Coronary artery (tissue), 2 donors: ENCODE results near the gene PRMT1.

Source experiments
- DNase-seq: peaks from one replicate; pipeline ENCODE4 v3.0.0-alpha.2; 2017; ENCODE audit warnings: low spot score
- H3K27ac ChIP-seq, 2 donors: fragments of 200-600 bp; sonication (generic); one replicate each; pipeline ENCODE4 v1.5.1; 2016 to 2019
- H3K4me3 ChIP-seq: fragments of 200-600 bp; sonication (generic); 2 replicates; pipeline ENCODE4 v1.5.1; 2016; ENCODE audit warnings: mild to moderate bottlenecking, moderate library complexity
- CTCF ChIP-seq: fragments of 200-600 bp; sonication (generic); IDR thresholded peaks from one replicate; pipeline ENCODE4 v1.5.1; 2019; ENCODE audit warnings: antibody characterized with exemption

The PRMT1 gene

GRCh38 chr19:49657493-49658138 is 19.5 kb upstream of the PRMT1 start:
- TF ChIP-seq CTCF: no peak
- no peak for DNase-seq
- Histone ChIP-seq H3K27ac (no peak overlapping the region), H3K4me3 (no peak overlapping the region)

GRCh38 chr19:49658139-49658517 is 18.9 kb upstream of the PRMT1 start:
- no peak for TF ChIP-seq CTCF
- H3K27ac ChIP-seq: no peak overlapping the region
- no peak overlapping the region for H3K4me3 ChIP-seq
- DNase-seq: no peak

DNA sequence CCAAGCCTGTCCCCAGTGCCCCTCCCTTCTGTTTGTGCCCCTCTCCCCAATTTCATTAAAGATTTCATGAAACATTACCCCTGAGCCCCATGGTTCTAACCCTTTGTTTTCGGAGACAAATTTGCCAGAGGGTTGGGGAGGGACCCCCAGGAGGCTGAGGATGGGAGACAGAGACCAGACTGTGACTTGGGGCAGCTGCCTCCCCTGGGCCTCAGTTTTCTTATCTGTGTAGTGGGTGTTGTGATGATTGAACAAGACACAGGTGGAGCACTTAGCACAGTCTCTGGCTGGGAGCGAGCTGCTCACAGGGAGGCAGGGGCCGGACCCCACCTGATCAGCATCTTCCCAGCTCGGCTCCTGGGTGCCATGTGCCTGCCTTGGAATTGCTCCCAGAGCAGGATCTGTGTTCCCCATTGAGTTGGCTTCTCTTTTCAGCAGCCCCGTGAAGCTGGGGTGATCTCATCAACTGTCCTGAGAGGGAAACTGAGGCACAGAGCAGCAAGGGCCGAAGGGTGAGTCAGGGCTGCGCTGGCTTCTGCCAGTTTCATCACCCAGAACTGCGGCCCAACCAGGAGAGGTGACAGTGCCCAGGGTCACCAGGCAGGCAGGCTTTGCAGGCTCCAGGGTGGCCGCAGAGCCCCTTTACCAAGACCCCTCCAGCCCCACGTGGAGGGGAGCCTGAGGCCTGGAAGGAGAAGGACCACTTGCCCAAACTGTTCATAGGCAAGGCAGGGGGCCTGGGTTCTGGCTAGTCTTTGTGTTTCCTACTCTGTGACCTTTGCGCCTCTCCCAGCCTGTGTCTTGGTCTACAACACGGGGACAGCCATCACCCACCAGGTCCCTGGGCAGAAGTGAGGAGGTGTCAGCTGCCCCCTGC is 18.3 kb upstream of the PRMT1 start:
- Histone ChIP-seq H3K27ac (no peak overlapping the region), H3K4me3 (no peak overlapping the region)
- DNase-seq: no peak
- no peak for TF ChIP-seq CTCF

GRCh38 chr19:49660338-49660961 is 16.6 kb upstream of the PRMT1 start:
- no peak overlapping the region for H3K27ac ChIP-seq
- DNase-seq: no peak
- H3K4me3 ChIP-seq: no peak overlapping the region
- TF ChIP-seq CTCF: no peak

- DNase-seq: no peak
- no peak overlapping the region for H3K4me3 ChIP-seq
- H3K27ac ChIP-seq: no peak overlapping the region
- no peak for TF ChIP-seq CTCF
Observed at GRCh38 chr19:49662011-49662410, 15.1 kb upstream of the PRMT1 start.

GRCh38 chr19:49663224-49663623 is 13.8 kb upstream of the PRMT1 start:
- Histone ChIP-seq H3K27ac (no peak overlapping the region), H3K4me3 (no peak overlapping the region)
- no peak for TF ChIP-seq CTCF
- no peak for DNase-seq
